ENCODE measurements around the gene CCDC85C.

Gene CCDC85C

DNA sequence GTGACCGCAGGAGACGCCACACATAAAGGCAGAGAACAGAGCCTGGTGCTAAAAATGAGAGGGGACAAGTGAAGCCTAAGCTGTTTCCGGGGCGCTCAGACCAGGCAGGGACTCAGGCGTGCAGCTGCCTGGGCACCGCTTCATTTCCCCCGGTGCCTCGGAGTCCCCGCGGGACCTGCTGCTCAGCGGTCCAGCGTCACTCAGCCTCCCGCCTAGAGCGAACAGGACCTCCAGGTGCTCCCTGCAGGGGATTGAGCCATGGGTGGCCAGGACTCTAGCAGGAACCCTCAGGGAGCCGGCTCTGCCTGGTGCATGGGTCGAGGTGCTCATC lies 31.0 kb downstream of the CCDC85C start:
- no peak for DNase-seq (ENCODE audit: low read depth, low spot score)

DNA sequence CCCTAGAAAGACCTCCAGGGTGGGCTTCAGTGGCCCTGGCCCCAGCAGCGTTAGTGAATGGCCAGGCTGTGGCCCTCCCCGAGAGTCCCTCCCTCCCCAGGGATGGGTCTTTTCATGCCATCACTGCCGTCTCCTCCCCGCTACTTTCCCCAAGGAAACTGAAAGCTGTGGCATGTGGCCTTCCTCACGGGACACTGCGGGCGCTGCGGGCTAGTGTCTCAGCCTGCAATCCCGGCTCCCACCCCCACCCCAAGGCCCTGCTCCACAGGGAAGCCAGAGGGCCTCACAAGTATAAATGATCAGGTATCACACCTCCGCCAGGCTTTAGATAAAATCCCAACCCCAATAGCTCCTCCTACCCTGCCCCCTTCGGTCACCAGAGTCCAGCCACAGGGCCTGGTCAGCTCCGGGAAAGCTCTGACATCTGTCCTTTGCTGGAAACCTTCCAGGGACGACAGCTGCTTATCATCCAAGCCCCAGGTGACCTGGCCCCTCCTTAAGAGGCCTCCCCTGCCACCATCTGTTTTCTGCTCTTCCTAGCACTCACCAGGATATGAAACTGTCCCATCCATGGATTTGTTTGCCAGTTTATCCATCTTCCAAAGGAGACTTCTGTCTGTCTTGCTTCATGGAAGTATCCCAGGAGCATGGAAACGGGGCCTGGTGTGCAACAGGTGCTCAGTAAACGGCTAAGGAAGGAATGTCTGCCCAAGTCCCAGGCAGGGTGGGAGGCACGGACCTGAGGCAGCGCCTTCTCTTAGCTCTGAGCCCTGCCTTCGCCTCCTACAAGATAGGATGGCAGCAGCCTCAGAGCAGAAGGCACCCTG lies 31.6 kb downstream of the CCDC85C start:
- no peak for DNase-seq (ENCODE audit: low read depth, low spot score)

- DNase-seq (ENCODE audit: low read depth, low spot score): no peak
Observed at GRCh38 chr14:99571303-99571986, 32.6 kb downstream of the CCDC85C start.

DNA sequence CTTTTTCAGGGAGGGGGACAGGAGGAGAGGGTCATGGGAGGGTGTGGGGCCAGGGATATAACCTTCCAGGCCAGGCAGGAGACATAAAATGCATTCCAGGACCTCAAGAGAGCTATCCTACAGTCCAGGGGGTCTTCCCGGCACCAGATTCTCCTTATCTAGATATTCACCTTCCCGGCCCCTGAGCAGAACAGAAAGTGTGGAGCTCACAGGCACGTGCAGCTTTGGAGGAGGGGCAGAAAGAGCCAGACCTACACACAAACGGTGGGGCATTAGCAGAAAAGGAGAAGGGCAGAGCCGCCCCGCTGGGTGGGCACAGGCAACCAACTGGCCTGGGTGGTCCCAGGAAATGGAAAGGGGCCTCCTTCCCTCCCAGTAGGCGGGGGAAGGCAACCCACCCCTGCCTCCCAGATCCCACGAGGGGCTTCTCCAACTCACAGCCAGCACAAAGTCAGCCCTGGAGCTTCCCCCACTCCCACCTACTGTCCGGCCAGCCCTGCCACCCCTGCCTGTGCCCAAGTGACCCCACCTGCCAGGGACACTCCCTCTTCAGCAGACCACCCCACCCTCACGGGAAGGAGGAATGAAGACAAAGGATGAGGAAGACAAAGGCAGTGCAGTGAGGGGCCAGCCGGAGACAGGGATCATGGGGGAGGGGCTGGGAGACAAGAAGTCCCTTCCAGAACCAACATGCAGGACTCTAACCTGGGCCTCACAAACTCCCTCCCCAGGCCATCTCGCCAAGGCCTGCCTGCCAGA lies 33.3 kb downstream of the CCDC85C start:
- no peak for DNase-seq (ENCODE audit: low read depth, low spot score)

GRCh38 chr14:99569725-99570543 lies 34.1 kb downstream of the CCDC85C start:
- no peak for DNase-seq (ENCODE audit: low read depth, low spot score)

DNA sequence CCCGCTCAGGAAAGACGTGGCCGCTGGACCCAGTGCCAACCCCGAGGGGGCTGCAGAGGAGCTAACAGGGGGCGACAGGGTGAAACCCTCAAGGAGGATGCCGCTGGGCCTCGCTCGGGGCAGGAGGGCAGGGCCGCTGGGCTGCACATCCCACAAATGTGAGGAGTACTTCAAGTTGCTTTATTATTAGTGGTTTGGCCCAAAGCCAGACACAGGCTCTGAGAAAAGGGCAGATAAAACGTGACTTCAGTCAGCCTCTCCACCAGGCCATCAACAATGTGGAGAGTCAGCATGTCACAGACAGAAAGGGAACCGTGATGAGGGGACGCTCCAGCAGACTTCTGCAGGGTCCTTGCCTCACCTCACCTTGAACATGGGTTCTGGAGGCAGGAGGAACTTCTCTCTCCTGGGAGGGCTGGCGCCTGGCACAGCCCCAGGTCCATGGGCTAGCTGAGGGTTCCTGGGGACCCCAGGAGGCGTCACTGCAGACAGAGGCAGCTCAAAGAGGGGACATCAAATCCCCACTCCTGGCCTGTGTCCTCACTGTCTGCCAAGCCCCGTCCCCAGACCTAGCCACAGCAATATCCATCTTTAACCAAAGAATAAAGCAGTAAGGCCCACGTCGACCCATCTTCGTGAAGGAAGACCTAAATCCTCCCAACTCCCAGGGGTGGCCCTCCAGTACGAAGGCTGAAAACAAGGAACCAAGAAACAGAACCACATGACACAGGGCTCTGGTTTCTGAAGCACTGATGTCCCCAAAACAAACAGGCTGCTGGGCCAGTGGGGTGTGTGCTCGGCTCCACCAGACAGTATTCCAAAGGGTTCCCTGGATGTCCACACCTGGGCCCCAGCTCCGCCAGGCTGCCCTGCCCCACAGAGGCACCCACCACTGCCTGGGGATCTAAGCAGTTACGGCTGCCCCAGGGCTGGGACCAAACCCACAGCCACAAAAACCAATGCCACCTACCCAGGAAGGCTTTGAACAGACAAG lies 35.1 kb downstream of the CCDC85C start:
- no peak for DNase-seq (ENCODE audit: low read depth, low spot score)

DNA sequence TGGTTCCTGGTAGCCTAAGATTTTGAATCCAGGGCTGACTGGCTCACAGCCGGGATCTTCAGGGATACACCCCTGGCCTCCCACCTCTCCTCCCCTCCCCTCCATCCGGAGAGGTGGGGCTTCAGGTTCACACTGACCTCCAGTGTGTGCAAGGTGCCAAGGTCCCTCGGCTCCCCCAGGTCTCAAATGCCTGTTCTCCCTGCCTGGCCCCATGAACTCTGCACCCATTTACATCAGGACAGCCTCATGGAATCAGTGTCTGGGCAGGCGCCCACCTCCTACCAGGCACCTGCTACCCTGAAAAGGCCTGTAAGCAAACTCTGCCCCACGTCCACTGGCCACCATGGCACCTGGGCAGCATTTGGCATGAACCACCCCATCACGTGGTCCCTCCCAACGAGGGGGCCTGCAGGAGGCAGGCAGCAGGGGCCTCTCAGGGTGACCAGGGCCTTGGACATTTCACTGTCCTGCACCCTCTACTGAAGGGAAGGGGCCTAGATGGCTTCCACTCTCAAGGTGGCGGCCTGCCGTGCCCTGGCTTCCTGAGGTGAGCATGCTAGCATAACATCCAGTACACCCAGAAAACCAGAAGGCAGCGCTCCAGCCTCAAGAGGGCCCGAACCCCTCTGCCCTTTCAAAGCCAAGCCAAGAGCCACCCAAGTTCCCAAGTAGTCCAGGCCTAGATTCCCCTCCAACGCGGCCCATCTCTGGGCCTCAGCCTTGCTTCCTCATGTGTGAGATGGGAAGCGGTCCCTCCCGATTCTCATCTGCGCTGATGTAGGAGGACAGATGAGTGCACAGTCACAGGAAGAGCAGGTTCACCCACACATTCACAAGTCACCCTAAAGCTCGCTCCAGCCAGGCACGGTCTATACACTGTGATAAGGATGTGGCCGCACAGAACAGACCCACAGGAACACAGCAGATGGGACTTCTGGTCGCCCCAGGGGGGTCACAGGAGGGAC lies 37.3 kb downstream of the CCDC85C start:
- DNase-seq (ENCODE audit: low read depth, low spot score): no peak

- no peak for DNase-seq (ENCODE audit: low read depth, low spot score)
Observed at GRCh38 chr14:99566009-99566389, 38.0 kb downstream of the CCDC85C start.

GRCh38 chr14:99565383-99565782 lies 38.6 kb downstream of the CCDC85C start:
- no peak for DNase-seq (ENCODE audit: low read depth, low spot score)

DNA sequence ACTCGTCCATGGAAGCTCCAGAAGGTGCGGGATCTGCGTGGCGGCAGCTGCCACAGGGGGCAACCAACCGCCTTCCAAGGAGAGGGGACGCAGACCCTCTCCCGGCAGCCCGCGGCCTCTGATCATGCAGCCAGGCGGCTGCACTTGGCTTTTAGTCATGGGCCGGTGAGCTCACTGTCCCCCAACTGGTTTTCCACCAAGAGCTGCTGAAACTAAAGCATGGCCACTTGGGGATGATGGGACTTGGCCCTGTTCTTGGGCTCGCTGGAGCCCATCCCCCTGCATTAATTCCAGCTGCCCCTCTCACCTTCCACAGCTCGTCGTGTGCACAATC lies 39.1 kb downstream of the CCDC85C start:
- DNase-seq (ENCODE audit: low read depth, low spot score): no peak

DNA sequence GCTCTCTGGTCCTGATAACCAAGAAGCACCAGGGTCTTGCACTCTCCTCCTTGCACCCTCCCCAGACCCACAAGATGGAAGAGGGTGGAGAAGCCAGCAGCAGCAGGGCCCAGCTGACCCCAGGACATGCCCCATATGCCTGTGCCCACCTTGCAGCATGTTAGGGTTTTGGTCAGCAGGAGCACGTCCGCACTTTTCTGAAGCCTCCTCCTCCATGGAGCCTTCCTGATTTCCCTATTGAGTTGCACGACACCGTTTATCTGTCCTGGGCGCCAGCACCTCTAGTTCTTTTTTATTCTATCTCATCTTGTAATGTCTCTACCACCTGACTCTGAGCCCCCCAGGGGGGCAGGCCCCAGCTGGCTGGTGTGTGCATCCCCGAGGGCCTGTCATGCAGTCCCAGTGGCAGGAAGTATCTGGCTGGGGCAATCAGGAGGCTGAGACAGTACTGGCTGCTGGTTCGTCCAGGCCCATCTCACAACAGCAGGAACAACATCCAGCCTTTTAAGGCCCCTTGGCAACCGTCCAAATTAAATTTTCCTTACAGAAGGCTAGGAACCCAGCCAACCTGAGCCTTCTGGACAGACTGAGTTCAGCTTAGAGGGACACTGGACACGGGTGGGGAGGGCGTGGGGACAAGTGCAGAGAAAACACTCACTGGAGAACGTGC lies 39.6 kb downstream of the CCDC85C start:
- peak; percentile 72 for DNase-seq (ENCODE audit: low read depth, low spot score)

DNA sequence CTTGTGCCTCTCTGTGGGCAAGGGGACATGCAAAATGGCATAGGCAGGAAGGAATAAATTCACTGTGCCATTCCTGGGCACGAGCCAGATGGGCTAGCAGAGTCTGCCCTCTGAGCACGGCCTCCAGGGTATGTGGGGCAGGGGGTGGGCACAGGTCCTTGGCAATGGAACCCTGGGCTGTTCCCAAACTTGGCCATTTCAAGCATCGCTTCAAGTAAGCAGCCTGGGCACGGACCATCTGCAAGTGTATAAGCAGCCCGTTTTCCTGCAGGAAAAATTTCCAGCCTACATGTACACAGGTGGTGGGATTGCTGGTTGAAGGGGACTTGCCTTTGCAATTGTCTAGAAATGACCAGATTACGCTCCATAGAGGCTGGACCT lies 40.3 kb downstream of the CCDC85C start:
- DNase-seq (ENCODE audit: low read depth, low spot score): no peak

GRCh38 chr14:99562856-99563748 lies 40.9 kb downstream of the CCDC85C start:
- DNase-seq (ENCODE audit: low read depth, low spot score): peak; percentile 37

DNA sequence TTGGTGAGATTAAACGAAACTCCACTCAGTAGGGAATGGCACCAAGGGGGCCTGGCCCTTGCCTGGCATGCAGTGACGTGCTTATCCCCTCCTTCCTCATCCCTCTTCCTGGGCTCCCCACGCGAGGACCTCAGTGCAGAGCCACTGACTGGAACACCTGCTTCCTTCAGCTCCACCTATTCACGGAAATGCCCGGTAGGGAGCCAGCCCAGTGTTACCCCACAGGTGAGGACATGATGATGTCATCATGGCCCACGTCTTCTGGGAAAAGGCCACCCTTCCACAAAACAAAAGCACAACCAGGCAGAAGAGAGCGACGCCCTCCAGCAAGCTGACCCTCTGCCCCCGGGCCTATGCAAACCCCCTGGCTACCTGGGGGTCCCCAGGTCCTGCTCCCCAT lies 42.1 kb downstream of the CCDC85C start:
- DNase-seq (ENCODE audit: low read depth, low spot score): no peak

DNA sequence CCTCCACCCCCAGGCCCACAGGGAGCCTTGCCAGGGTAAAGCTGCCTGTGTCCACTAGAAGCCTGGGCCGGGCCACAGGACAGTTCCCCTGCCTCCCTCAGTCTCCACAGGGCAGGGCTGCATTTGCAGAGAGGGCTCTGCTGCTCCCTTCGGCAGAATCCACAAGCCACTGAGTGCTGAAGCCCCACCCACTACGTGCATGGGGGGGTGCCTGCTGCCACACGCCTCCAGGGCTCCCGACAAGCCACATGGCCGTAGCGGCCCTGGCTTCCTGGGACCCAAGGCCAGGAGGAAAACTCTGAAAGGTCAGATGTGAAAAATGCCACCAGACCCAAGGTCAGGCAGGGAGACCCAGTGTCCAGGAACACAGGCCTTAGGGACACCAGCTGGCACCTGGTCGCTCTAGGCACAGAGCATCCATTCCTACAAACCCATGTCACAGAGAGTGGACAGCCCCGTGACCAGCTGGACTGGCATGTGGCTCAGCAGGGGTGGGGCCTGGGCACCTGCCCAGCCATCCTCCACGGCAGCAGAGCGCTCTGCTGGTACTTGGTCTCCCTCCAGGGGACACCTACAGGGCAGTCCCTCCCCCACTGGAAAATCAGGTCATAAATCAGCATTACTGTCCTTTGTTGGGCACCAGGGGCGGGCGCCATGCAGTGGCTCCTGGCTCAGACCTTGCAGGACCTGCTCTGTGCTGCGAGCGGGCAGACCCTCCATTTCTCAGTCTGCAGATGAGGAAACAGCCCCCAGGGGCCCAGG lies 42.9 kb downstream of the CCDC85C start:
- DNase-seq (ENCODE audit: low read depth, low spot score): no peak

DNA sequence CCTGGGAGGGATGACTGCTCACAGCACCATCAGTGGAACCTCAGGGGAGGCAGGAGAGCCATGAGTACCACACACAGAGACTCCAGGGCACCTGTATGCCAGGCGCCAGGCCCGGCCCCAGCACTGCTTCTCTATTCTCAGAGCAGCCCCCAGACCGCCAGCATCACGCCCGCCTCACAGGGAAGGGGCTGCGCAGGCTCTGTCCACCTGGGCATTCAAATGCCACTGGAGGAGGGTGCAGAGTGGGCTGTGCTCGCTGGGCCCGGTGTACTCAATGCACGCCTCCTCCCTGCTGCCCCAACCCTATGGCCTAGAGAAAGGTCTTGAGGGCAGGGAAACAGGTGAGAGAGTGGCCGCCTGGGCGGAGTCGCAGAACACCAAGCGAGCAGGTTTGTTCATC lies 43.6 kb downstream of the CCDC85C start:
- DNase-seq (ENCODE audit: low read depth, low spot score): no peak

GRCh38 chr14:99559286-99559990 lies 44.6 kb downstream of the CCDC85C start:
- DNase-seq (ENCODE audit: low read depth, low spot score): no peak

All from smooth muscle cell of the brain vasculature (primary cell).